Nephron (organoid): ENCODE data around the gene ZNF8.

ENCODE experiments used
- H3K27ac Mint-ChIP-seq, 3 experiments: 2 replicates each; pipeline ENCODE4 v1.8.0; 2020; ENCODE audit warnings: mixed read lengths in 3 of 3, mild to moderate bottlenecking in 2 of 3, moderate library complexity in 1 of 3
- H3K27me3 Mint-ChIP-seq: 2 replicates; pipeline ENCODE4 v1.8.0; 2021; ENCODE audit warnings: low read depth, mild to moderate bottlenecking, moderate library complexity, mixed read lengths
- H3K36me3 Mint-ChIP-seq: 2 replicates; pipeline ENCODE4 v1.8.0; 2020; ENCODE audit warnings: low read depth, mixed read lengths
- H3K4me1 Mint-ChIP-seq: 2 replicates; pipeline ENCODE4 v1.8.0; 2020; ENCODE audit warnings: mixed read lengths
- H3K4me3 Mint-ChIP-seq, 3 experiments: 2 replicates each; pipeline ENCODE4 v1.8.0; 2020; ENCODE audit warnings: mild to moderate bottlenecking in 3 of 3, mixed read lengths in 3 of 3, moderate library complexity in 2 of 3
- H3K9me3 Mint-ChIP-seq: 2 replicates; pipeline ENCODE4 v1.8.0; 2020; ENCODE audit warnings: mixed read lengths
- CTCF ChIP-seq, 3 experiments: fragments of 200-600 bp; sonication (generic); IDR thresholded peaks; one replicate each; pipeline ENCODE4 v1.5.0; 2021; ENCODE audit warnings: antibody characterized with exemption in 3 of 3; ENCODE audit not compliant: unreplicated experiment in 3 of 3

ZNF8 gene

GRCh38 chr19:58350001-58350861, 71.5 kb downstream of the ZNF8 start:
- H3K36me3 Mint-ChIP-seq: peaks cover 5% of the 10 kb centered on the region
- no peak for TF ChIP-seq CTCF (IDR thresholded peaks at IDR 0.05; ENCODE audit: unreplicated experiment in 3 of 3)
- H3K9me3 Mint-ChIP-seq: no peaks in the 10 kb centered on the region

DNA sequence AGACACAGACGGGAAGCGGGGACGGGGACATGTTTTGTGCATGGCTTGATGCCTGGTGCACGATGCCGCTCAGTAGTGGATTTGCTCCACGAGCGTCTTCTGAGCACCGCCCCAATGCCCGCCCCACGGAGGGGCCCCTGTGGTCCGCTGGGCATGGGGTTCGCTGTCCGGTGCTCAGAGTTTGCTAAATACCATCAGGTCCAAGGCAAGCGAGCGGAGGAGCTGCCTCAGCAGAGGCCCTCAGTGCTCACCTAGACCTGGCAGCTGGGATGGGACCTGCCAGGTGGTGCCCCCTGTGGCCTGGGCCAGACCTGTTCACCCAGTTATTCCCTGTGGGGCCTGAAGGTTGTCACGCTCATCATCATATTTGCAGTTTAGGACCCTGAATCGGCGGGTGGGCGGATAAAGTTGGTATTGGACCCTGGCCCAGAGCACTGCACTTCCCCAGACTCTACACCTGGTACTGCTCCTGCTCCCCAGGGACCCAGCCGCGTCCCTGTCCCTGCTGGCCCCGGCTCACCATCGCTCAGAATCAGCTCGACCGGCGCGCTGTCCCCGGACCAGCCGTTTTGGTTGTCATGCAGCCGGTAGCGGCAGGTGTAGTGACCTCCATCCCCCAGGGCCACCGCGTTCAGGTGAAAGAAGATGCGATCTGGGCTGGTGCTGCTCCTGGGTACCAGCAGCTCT, 72.3 kb downstream of the ZNF8 start:
- Mint-ChIP-seq H3K36me3 (peaks cover 8% of the 10 kb centered on the region), H3K9me3 (no peaks in the 10 kb centered on the region), H3K4me1 (peaks cover 5% of the 10 kb centered on the region), H3K4me3 (peak overlapping the region; percentile 9 to 42 (median 30)), H3K27me3 (no peaks in the 10 kb centered on the region), H3K27ac (no peak overlapping the region)
- no peak for TF ChIP-seq CTCF (IDR thresholded peaks at IDR 0.05; ENCODE audit: unreplicated experiment in 3 of 3)

More at GRCh38 chr19:58350001-58350861, 71.5 kb downstream of the ZNF8 start:
- H3K4me3 Mint-ChIP-seq: peak overlapping the region in 2 of 3 experiments; percentile 9 to 34
- no peaks in the 10 kb centered on the region for H3K27me3 Mint-ChIP-seq
- H3K27ac Mint-ChIP-seq: no peak overlapping the region
- H3K4me1 Mint-ChIP-seq: peaks cover 11% of the 10 kb centered on the region

- Mint-ChIP-seq H3K27me3 (no peaks in the 10 kb centered on the region), H3K9me3 (no peaks in the 10 kb centered on the region), H3K27ac (no peak overlapping the region), H3K4me1 (peaks cover 4% of the 10 kb centered on the region), H3K36me3 (peaks cover 8% of the 10 kb centered on the region), H3K4me3 (peak overlapping the region in 2 of 3 experiments; percentile 30 to 42)
- TF ChIP-seq CTCF (IDR thresholded peaks at IDR 0.05; ENCODE audit: unreplicated experiment in 3 of 3): no peak
Measured at GRCh38 chr19:58351558-58351878, 72.8 kb downstream of the ZNF8 start.

DNA sequence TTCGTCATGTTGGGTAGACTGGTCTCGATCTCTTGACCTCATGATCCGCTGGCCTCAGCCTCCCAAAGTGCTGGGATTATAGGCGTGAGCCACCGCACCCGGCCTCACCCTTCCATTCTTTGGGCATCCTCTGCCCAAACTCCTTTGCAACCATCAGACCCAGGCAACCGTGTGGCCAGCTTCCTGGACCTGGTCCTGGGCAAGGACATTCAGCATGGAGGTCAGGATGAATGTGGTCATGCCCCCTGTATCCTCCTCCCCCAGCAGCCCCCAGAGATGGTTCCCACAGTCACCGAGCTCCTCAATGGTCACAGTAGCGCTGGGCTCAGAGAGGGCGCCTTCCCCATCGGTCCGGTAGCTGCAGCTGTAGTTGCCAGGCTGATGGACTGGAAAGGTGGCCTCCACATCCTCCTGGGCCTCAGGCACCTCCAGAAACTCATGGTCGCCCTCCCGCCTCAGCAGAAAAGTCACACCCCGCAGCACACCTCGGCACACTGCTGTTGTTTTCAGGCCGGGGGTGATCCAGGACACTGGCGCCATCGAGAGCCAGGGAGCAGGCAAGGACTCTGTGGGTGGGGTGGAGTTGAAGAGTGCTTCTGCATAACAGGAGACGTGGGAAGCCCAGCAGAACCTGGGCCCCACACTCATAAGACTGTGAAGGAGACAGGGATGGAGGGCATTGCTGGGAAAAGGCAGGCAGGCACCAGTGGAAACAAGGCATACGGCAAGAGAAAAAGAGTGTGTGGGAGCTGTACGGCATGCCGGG, 73.4 kb downstream of the ZNF8 start:
- H3K4me1 Mint-ChIP-seq: peaks cover 4% of the 10 kb centered on the region
- peaks cover 8% of the 10 kb centered on the region for H3K36me3 Mint-ChIP-seq

More for the DNA sequence above, 73.4 kb downstream of the ZNF8 start:
- no peak for TF ChIP-seq CTCF (IDR thresholded peaks at IDR 0.05; ENCODE audit: unreplicated experiment in 3 of 3)
- no peaks in the 10 kb centered on the region for H3K27me3 Mint-ChIP-seq
- H3K9me3 Mint-ChIP-seq: no peaks in the 10 kb centered on the region
- no peak overlapping the region for H3K27ac Mint-ChIP-seq
- no peak overlapping the region for H3K4me3 Mint-ChIP-seq
